GM12865 (cell line): ENCODE data around the gene TMEM178A.

Source experiments
- DNase-seq: peaks from one replicate; pipeline ENCODE4 v3.0.0; 2010; ENCODE audit warnings: low read depth
- H3K4me3 ChIP-seq: 2 replicates; pipeline ENCODE4 v1.5.1; 2011; ENCODE audit warnings: mild to moderate bottlenecking, low read depth, low read length, control low read depth
- CTCF ChIP-seq: IDR thresholded peaks from 2 replicates; pipeline ENCODE4 v1.5.1; 2011; ENCODE audit warnings: low read length, control low read depth, low read depth, inconsistent platforms; ENCODE audit not compliant: insufficient read depth; ENCODE audit errors: missing control alignments

Gene TMEM178A

GRCh38 chr2:39659765-39660611, 5.7 kb upstream of the TMEM178A start:
- TF ChIP-seq CTCF = no peak
- DNase-seq = no peak
- no peak overlapping the region for H3K4me3 ChIP-seq

DNA sequence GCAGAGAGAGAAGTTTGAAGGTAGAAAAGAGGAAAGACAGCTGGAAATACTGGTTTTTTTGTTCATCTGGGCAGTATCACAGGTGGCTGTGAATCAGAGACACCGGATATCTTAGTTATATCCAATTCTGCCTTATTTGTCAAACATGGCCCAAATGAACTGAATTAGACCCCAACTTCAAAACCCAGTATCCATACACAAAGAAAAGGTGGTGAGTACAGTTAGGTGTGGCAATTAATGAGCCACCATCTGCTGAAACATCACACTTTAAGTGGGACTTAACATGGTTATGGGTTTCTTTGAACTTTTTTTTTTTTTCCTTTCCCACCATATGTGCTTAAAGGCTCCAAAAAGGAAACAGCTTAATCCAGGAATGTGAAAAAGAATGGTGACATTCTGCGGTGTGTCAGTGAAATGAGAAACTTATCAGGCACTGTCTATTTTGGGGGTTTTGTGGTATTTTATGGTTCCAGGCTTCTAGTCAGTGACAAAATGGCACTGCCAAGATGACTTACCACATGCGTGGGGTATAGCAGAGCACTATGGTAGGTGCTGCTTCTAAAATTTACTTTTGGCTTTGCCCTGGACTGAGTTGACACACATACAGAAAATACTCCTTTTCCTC, 5.0 kb upstream of the TMEM178A start:
- TF ChIP-seq CTCF = no peak
- no peak overlapping the region for H3K4me3 ChIP-seq
- no peak for DNase-seq

- no peak for DNase-seq
- no peak overlapping the region for H3K4me3 ChIP-seq
- no peak for TF ChIP-seq CTCF
Observed at GRCh38 chr2:39661826-39662225, 3.9 kb upstream of the TMEM178A start.

- H3K4me3 ChIP-seq = no peak overlapping the region
- DNase-seq = no peak
- TF ChIP-seq CTCF = no peak
Observed at GRCh38 chr2:39663187-39663930, 2.4 kb upstream of the TMEM178A start.

GRCh38 chr2:39664232-39664887, 1.4 kb upstream of the TMEM178A start:
- H3K4me3 ChIP-seq = no peak overlapping the region
- no peak for DNase-seq
- no peak for TF ChIP-seq CTCF

DNA sequence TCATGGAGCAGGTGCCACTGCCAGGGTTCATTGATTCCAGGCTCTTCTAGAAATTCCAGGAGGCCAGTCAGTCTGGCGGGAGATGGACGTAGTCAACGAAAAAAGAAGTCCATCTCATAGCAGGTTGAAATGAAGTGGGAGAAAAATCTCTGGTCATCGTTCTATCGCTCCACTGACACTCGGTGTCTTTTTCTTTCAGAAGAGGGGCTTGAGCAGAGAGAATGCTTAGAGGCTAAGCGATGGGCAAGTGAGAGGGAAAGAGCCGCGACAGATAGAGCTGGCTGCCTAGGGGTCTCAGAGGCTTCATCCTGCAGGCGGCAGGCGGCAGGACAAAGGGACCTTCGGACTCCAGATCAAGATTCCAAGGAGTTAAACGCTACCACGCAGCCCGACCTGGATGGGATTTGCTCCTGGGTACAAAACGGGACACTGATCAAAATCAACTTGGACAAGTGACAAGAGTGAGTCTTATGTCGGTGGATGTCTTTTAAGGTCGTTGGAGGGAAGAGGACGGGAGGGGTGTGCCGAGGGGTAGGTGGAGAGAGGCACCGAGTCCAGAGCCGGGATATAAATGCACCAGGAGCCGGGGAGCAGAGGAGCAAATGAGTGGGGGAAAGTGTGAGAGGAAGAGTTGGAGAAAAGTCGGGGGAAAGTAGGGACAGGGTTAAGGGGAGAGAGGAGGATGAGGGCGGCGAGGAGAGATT, 677 bp upstream of the TMEM178A start:
- no peak for TF ChIP-seq CTCF
- H3K4me3 ChIP-seq = no peak overlapping the region
- DNase-seq = no peak
